ENCODE results near the gene MRPL10. TPM values are rescaled to one million over a fixed set of nuclear protein-coding genes. Genes with fewer than 3 reads are reported as not detected.

MRPL10 gene
- total RNA-seq, 1 experiment from 2014 or later, result 67.2 TPM

- H3K4me3 Mint-ChIP-seq, result no peak overlapping the region
- Histone ChIP-seq H2BK5ac (ENCODE audit: insufficient read length, low read length) (no peak overlapping the region), H4K91ac (ENCODE audit: insufficient read length, low read depth, low read length) (no peak overlapping the region), H3K27ac (ENCODE audit: insufficient read length, low read depth, low read length) (no peak overlapping the region), H3K79me1 (ENCODE audit: insufficient read depth, low read depth, low read length, poor library complexity, severe bottlenecking) (no peaks in the 10 kb centered on the region), H2BK20ac (ENCODE audit: low read depth, low read length, poor library complexity, severe bottlenecking) (no peak overlapping the region), H4K5ac (ENCODE audit: insufficient read length, low read depth, low read length) (no peak overlapping the region), H3K9ac (ENCODE audit: extremely low read depth, insufficient read length, low read length) (no peak overlapping the region), H3K14ac (ENCODE audit: insufficient read depth, low read length) (no peak overlapping the region), H3K18ac (ENCODE audit: insufficient read length, low read depth, low read length) (no peak overlapping the region), H3K9me3 (ENCODE audit: control insufficient read depth, low read depth, low read length) (no peaks in the 10 kb centered on the region), H3K23me2 (ENCODE audit: insufficient read length, low read depth, low read length, poor library complexity, severe bottlenecking) (peaks cover 20% of the 10 kb centered on the region), H2BK120ac (ENCODE audit: low read depth, low read length, poor library complexity, severe bottlenecking) (no peak overlapping the region), H2BK12ac (ENCODE audit: insufficient read length, low read depth, low read length) (no peak overlapping the region), H3K4me1 (ENCODE audit: insufficient read depth, low read length) (peaks cover 7% of the 10 kb centered on the region), H3K56ac (ENCODE audit: insufficient read length, low read depth, low read length) (no peak overlapping the region), H4K20me1 (ENCODE audit: control insufficient read depth, insufficient read depth, insufficient read length) (no peaks in the 10 kb centered on the region), H2BK15ac (ENCODE audit: low read depth, low read length) (no peak overlapping the region), H2AFZ (ENCODE audit: low read length) (no peak overlapping the region), H3K4me2 (ENCODE audit: insufficient read depth, insufficient read length, low read length) (no peak overlapping the region), H3K4ac (ENCODE audit: low read depth, low read length) (no peak overlapping the region), H3T11ph (ENCODE audit: low read length) (no peak overlapping the region), H2AK5ac (ENCODE audit: insufficient read length, low read length) (no peak overlapping the region), H3K23ac (ENCODE audit: insufficient read length, low read depth, low read length) (no peak overlapping the region), H4K8ac (replicated peaks; ENCODE audit: insufficient read length, low read depth, low read length) (no peak overlapping the region), H3K79me2 (ENCODE audit: insufficient read depth, low read length) (no peaks in the 10 kb centered on the region), H3K27me3 (ENCODE audit: insufficient read depth, low read length) (peaks cover 47% of the 10 kb centered on the region)
- H3K9me3 Mint-ChIP-seq, result no peaks in the 10 kb centered on the region; a peak in 2 of 5 replicates
- no peak overlapping the region for H3K27ac Mint-ChIP-seq
- TF ChIP-seq, protein P1, sequence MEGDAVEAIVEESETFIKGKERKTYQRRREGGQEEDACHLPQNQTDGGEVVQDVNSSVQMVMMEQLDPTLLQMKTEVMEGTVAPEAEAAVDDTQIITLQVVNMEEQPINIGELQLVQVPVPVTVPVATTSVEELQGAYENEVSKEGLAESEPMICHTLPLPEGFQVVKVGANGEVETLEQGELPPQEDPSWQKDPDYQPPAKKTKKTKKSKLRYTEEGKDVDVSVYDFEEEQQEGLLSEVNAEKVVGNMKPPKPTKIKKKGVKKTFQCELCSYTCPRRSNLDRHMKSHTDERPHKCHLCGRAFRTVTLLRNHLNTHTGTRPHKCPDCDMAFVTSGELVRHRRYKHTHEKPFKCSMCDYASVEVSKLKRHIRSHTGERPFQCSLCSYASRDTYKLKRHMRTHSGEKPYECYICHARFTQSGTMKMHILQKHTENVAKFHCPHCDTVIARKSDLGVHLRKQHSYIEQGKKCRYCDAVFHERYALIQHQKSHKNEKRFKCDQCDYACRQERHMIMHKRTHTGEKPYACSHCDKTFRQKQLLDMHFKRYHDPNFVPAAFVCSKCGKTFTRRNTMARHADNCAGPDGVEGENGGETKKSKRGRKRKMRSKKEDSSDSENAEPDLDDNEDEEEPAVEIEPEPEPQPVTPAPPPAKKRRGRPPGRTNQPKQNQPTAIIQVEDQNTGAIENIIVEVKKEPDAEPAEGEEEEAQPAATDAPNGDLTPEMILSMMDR (conservative IDR thresholded peaks at IDR 0.05), result no peak
- no CpG with 5 or more reads among the region's 5 CpGs for WGBS (ENCODE audit: extremely low coverage, insufficient read length, low lambda C conversion rate)
- DNase-seq, result no peak
- H3K4me1 Mint-ChIP-seq, result peaks cover 40 to 53% of the 10 kb centered on the region in 2 experiments
- peaks cover 0 to 2% (median 0%) of the 10 kb centered on the region in 3 experiments; a peak in 1 of 7 replicates for H3K36me3 Mint-ChIP-seq (ENCODE audit: insufficient read depth in 1 of 3, low read depth in 3 of 3)
- peaks cover 90% of the 10 kb centered on the region for H3K27me3 Mint-ChIP-seq (ENCODE audit: low read depth)
Measured at GRCh38 chr17:47853616-47854015, 22.3 kb upstream of the MRPL10 start.

Measured in H9 (cell line).